Panc1 (cell line): Measurements from ENCODE around the gene CWC27. TPM values are rescaled to one million over a fixed set of nuclear protein-coding genes. Genes with fewer than 3 reads are reported as not detected.

Experiments
- ATAC-seq: fragments of 200-7000 bp; cut with Tn5 transposase; 2 replicates; pipeline ENCODE4 v1.9.1; 2020; ENCODE audit warnings: mild to moderate bottlenecking, moderate library complexity
- BruUV-seq: library from RNA; stranded (reverse); fragments of 400-500 nt; replicated peaks from 2 replicates; lab custom pipeline; 2021; lab: Mats Ljungman, UMichigan
- CTCF ChIA-PET: fragments of 300-600 bp; sonication (Branson Sonifier 250); formaldehyde crosslinking; loops from one replicate; lab custom pipeline; 2022; ENCODE audit warnings: antibody characterized with exemption; lab: Charles Lee
- POLR2A ChIA-PET: fragments of 300-600 bp; sonication (Branson Sonifier 250); formaldehyde crosslinking; loops from one replicate; lab custom pipeline; 2022; ENCODE audit warnings: antibody characterized with exemption; lab: Charles Lee
- DNase-seq: peaks from one replicate; pipeline ENCODE4 v3.0.0-alpha.2; 2010; ENCODE audit warnings: low read depth, low spot score
- H3K27ac ChIP-seq: 2 replicates; pipeline ENCODE4 v1.5.1; 2011; ENCODE audit warnings: mild to moderate bottlenecking, low read length, inconsistent platforms
- H3K27me3 ChIP-seq: fragments of 200-500 bp; sonication (Bioruptor generic); 2 replicates; pipeline ENCODE4 v1.6.0; 2014; ENCODE audit warnings: low read length, inconsistent platforms; ENCODE audit not compliant: control insufficient read depth, insufficient read depth
- H3K36me3 ChIP-seq: fragments of 200-500 bp; sonication (Bioruptor generic); 2 replicates; pipeline ENCODE4 v1.5.1; 2014; ENCODE audit warnings: inconsistent platforms, mild to moderate bottlenecking, low read length, moderate library complexity; ENCODE audit not compliant: control insufficient read depth, insufficient read depth
- H3K4me1 ChIP-seq: 2 replicates; pipeline ENCODE4 v1.5.1; 2011; ENCODE audit warnings: inconsistent platforms, mild to moderate bottlenecking, low read length, moderate library complexity; ENCODE audit not compliant: control insufficient read depth, insufficient read depth
- H3K4me3 ChIP-seq, 2 experiments: 2 replicates each; pipeline ENCODE4 v1.5.1; 2011 to 2012; ENCODE audit warnings: low read depth in 2 of 2, low read length in 2 of 2, mild to moderate bottlenecking in 2 of 2, inconsistent platforms in 1 of 2, moderate library complexity in 1 of 2
- H3K9me3 ChIP-seq: fragments of 200-500 bp; sonication (Bioruptor generic); 2 replicates; pipeline ENCODE4 v1.5.1; 2014; ENCODE audit warnings: low read depth, mild to moderate bottlenecking, inconsistent platforms, low read length, moderate library complexity; ENCODE audit not compliant: control insufficient read depth, insufficient read depth
- POLR2AphosphoS5 ChIP-seq: IDR thresholded peaks from 2 replicates; pipeline ENCODE4 v1.6.1; 2012; ENCODE audit warnings: mild to moderate bottlenecking, low read depth, low read length, moderate library complexity
- REST ChIP-seq, 2 experiments: IDR thresholded peaks; 2 replicates each; pipeline ENCODE4 v1.6.1; 2011 to 2012; ENCODE audit warnings: low read depth in 2 of 2, control low read depth in 1 of 2, low read length in 1 of 2, mild to moderate bottlenecking in 1 of 2, moderate library complexity in 1 of 2; ENCODE audit not compliant: insufficient read depth in 1 of 2
- SIN3A ChIP-seq: IDR thresholded peaks from 2 replicates; pipeline ENCODE4 v1.6.1; 2012; ENCODE audit warnings: low read depth, mild to moderate bottlenecking, low read length, moderate library complexity, borderline replicate concordance; ENCODE audit not compliant: insufficient read depth
- TCF7L2 ChIP-seq: IDR thresholded peaks from 2 replicates; pipeline ENCODE4 v1.6.1; 2011; ENCODE audit warnings: mild to moderate bottlenecking, low read depth, low read length, inconsistent platforms
- in situ Hi-C: cut with HindIII; loops from 2 replicates; pipeline ENCODE4 v1.10.0; 2016; ENCODE audit warnings: low sequenced_read_pairs, low pct_unique_long_range_greater_than_20kb
- intact Hi-C: fragments of 100-400 bp; cut with micrococcal nuclease; formaldehyde crosslinking; loops from one replicate; pipeline ENCODE4 v1.10.0; 2022; ENCODE audit not compliant: unreplicated experiment
- total RNA-seq: library from RNA; stranded (reverse); gene quantifications from one replicate; pipeline ENCODE4 v1.2.1, GENCODE V29; 2021; ENCODE audit not compliant: unreplicated experiment
- TF ChIP-seq, protein P1 (sequence below): fragments of 450-650 bp; IDR thresholded peaks from 2 replicates; pipeline ENCODE4 v1.5.1; 2017; ENCODE audit warnings: mild to moderate bottlenecking

Gene CWC27
- total RNA-seq, 1 experiment from 2014 or later: 19.7 TPM

- Histone ChIP-seq H3K4me1 (no peaks in the 10 kb centered on the region), H3K27ac (no peak overlapping the region), H3K9me3 (no peaks in the 10 kb centered on the region), H3K27me3 (no peaks in the 10 kb centered on the region), H3K36me3 (no peaks in the 10 kb centered on the region), H3K4me3 (no peak overlapping the region)
- in situ Hi-C loops (no loop called here), intact Hi-C loops (no loop called here)
- no peak for ATAC-seq
- DNase-seq: no peak
- no TSS peak for BruUV-seq
- TF ChIP-seq TCF7L2 (no peak), REST (IDR thresholded peaks at IDR 0.05; ENCODE audit: insufficient read depth in 1 of 2, low read depth in 2 of 2, low read length in 1 of 2) (no peak), POLR2AphosphoS5 (no peak), SIN3A (no peak)
- TF ChIP-seq, protein P1, sequence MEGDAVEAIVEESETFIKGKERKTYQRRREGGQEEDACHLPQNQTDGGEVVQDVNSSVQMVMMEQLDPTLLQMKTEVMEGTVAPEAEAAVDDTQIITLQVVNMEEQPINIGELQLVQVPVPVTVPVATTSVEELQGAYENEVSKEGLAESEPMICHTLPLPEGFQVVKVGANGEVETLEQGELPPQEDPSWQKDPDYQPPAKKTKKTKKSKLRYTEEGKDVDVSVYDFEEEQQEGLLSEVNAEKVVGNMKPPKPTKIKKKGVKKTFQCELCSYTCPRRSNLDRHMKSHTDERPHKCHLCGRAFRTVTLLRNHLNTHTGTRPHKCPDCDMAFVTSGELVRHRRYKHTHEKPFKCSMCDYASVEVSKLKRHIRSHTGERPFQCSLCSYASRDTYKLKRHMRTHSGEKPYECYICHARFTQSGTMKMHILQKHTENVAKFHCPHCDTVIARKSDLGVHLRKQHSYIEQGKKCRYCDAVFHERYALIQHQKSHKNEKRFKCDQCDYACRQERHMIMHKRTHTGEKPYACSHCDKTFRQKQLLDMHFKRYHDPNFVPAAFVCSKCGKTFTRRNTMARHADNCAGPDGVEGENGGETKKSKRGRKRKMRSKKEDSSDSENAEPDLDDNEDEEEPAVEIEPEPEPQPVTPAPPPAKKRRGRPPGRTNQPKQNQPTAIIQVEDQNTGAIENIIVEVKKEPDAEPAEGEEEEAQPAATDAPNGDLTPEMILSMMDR: no peak
- POLR2A ChIA-PET: no interaction called here
- CTCF ChIA-PET: no interaction called here
These were observed 65.3 kb downstream of the CWC27 start for GRCh38 chr5:64834037-64834436.

DNA sequence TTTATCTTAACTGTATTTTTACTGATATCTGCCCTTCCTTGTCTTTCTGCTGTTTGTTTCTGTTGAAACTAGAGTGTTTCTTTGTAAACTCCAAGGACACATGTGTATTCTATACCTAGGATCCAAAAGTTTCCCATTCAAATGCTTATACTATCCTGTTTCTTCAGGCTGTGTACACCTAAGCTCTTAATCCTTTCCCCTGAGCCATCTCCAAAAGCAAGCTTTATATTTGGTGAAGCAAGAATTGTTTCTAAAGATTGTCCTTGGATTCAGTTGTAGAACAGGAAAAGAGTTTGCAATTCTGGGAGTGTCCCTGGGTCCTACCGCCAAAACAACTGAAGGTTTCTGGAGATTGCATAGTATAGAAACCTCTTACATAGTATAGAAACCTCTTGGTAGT, 65.9 kb downstream of the CWC27 start:
- Histone ChIP-seq H3K4me1 (no peaks in the 10 kb centered on the region), H3K36me3 (no peaks in the 10 kb centered on the region), H3K4me3 (no peak overlapping the region), H3K27me3 (no peaks in the 10 kb centered on the region), H3K27ac (no peak overlapping the region), H3K9me3 (no peaks in the 10 kb centered on the region)
- in situ Hi-C loops: no loop called here
- POLR2A ChIA-PET: no interaction called here
- no peak for TF ChIP-seq REST (IDR thresholded peaks at IDR 0.05; ENCODE audit: insufficient read depth in 1 of 2, low read depth in 2 of 2, low read length in 1 of 2)
- TF ChIP-seq SIN3A: no peak
- no peak for TF ChIP-seq POLR2AphosphoS5
- no peak for TF ChIP-seq TCF7L2
- TF ChIP-seq, protein P1: no peak
- no peak for ATAC-seq
- CTCF ChIA-PET: no interaction called here
- no TSS peak for BruUV-seq
- DNase-seq: no peak
- intact Hi-C loops: no loop called here
